HepG2 (cell line): ENCODE data around the gene SERINC5.

Experiments used
- CEBPB ChIP-seq: IDR thresholded peaks from 2 replicates; pipeline ENCODE4 v1.6.1; 2011; ENCODE audit warnings: low read depth, low read length, improper control_type of control experiment, borderline replicate concordance
- TF ChIP-seq, protein P1 (sequence below): IDR thresholded peaks from 2 replicates; pipeline ENCODE4 v1.6.1; 2012; ENCODE audit warnings: inconsistent platforms
- TF ChIP-seq, protein P2 (sequence below): sonication (generic); formaldehyde crosslinking; IDR thresholded peaks from 2 replicates; pipeline ENCODE4 v1.5.0; 2020; ENCODE audit warnings: mild to moderate bottlenecking, missing genetic modification reagents, moderate library complexity
- TF ChIP-seq, protein P3 (sequence below): sonication (generic); formaldehyde crosslinking; IDR thresholded peaks from 2 replicates; pipeline ENCODE4 v1.5.0; 2020; ENCODE audit warnings: missing genetic modification reagents, mild to moderate bottlenecking, borderline replicate concordance

DNA sequence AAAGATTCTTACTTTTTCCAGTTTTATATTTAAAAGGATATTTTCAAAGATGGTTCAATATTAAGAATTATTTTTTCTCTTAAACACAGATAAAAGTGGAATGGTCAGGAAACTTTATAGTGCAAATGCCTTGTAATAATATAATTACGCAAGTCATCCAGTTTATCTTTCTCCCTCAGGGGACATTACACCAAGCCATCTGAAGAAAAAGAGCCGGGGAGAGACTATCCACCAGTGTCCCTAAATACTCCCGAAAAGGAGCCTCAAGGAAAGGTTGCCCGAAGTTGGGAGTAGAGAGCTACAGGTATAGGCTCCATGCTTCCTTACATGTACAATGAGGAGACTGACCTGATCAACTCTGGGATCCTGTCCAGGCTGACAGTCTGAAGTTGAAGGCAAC, 101.1 kb downstream of the SERINC5 start:
- TF ChIP-seq, protein P1, sequence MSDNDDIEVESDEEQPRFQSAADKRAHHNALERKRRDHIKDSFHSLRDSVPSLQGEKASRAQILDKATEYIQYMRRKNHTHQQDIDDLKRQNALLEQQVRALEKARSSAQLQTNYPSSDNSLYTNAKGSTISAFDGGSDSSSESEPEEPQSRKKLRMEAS = no peak
- TF ChIP-seq, protein P2, sequence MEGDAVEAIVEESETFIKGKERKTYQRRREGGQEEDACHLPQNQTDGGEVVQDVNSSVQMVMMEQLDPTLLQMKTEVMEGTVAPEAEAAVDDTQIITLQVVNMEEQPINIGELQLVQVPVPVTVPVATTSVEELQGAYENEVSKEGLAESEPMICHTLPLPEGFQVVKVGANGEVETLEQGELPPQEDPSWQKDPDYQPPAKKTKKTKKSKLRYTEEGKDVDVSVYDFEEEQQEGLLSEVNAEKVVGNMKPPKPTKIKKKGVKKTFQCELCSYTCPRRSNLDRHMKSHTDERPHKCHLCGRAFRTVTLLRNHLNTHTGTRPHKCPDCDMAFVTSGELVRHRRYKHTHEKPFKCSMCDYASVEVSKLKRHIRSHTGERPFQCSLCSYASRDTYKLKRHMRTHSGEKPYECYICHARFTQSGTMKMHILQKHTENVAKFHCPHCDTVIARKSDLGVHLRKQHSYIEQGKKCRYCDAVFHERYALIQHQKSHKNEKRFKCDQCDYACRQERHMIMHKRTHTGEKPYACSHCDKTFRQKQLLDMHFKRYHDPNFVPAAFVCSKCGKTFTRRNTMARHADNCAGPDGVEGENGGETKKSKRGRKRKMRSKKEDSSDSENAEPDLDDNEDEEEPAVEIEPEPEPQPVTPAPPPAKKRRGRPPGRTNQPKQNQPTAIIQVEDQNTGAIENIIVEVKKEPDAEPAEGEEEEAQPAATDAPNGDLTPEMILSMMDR = no peak
- TF ChIP-seq CEBPB = no peak
- TF ChIP-seq, protein P3, sequence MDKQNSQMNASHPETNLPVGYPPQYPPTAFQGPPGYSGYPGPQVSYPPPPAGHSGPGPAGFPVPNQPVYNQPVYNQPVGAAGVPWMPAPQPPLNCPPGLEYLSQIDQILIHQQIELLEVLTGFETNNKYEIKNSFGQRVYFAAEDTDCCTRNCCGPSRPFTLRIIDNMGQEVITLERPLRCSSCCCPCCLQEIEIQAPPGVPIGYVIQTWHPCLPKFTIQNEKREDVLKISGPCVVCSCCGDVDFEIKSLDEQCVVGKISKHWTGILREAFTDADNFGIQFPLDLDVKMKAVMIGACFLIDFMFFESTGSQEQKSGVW (CRISPR knock-in tag) = no peak
